HG02870 (cell line): ENCODE results near the gene TBX4.
"Not testable (repeated sequence)": the region's sequence is repeated elsewhere in the genome, so short reads cannot be mapped to it uniquely, and the experiment has no call there.

Experiments used
- ATAC-seq: cut with Tn5 transposase; IDR thresholded peaks from one replicate; pipeline ENCODE4 v1.9.1; 2021; ENCODE audit warnings: mild to moderate bottlenecking, moderate library complexity; ENCODE audit not compliant: unreplicated experiment

The TBX4 gene

GRCh38 chr17:61496174-61496956, 44.1 kb downstream of the TBX4 start:
- ATAC-seq, result no peak

- no peak for ATAC-seq
These were observed 44.9 kb downstream of the TBX4 start for GRCh38 chr17:61496957-61497653.

GRCh38 chr17:61498042-61498994, 46.1 kb downstream of the TBX4 start:
- no peak for ATAC-seq

- no peak for ATAC-seq
These were observed 47.4 kb downstream of the TBX4 start for GRCh38 chr17:61499632-61500031.

GRCh38 chr17:61500287-61500686, 48.1 kb downstream of the TBX4 start:
- no peak for ATAC-seq

GRCh38 chr17:61502292-61502691, 50.1 kb downstream of the TBX4 start:
- ATAC-seq, result no peak

GRCh38 chr17:61503961-61504360, 51.7 kb downstream of the TBX4 start:
- ATAC-seq, result no peak

GRCh38 chr17:61504697-61505096, 52.5 kb downstream of the TBX4 start:
- no peak for ATAC-seq

- no peak for ATAC-seq
These were observed 53.8 kb downstream of the TBX4 start for GRCh38 chr17:61505846-61506627.

GRCh38 chr17:61507383-61508066, 55.3 kb downstream of the TBX4 start:
- ATAC-seq, result no peak

GRCh38 chr17:61508912-61509311, 56.7 kb downstream of the TBX4 start:
- no peak for ATAC-seq

GRCh38 chr17:61509454-61509853, 57.2 kb downstream of the TBX4 start:
- not testable (repeated sequence) for ATAC-seq

GRCh38 chr17:61510237-61510636, 58.0 kb downstream of the TBX4 start:
- ATAC-seq, result no peak

- ATAC-seq, result no peak
These were observed 58.8 kb downstream of the TBX4 start for GRCh38 chr17:61510991-61511390.

- ATAC-seq, result no peak
These were observed 59.4 kb downstream of the TBX4 start for GRCh38 chr17:61511480-61512182.

GRCh38 chr17:61514491-61514890, 62.3 kb downstream of the TBX4 start:
- no peak for ATAC-seq

GRCh38 chr17:61517265-61517664, 65.0 kb downstream of the TBX4 start:
- ATAC-seq, result no peak

- no peak for ATAC-seq
These were observed 65.8 kb downstream of the TBX4 start for GRCh38 chr17:61517843-61518606.

GRCh38 chr17:61519139-61519538, 66.9 kb downstream of the TBX4 start:
- ATAC-seq, result no peak
